Measurements from ENCODE around the gene EXD3. TPM values are rescaled to one million over a fixed set of nuclear protein-coding genes. Genes with fewer than 3 reads are reported as not detected.

EXD3 gene
- total and polyA plus RNA-seq, 4 donors, result 9.4 to 43.5 (median 27.6) TPM

GRCh38 chr9:137366445-137366810, 56.5 kb downstream of the EXD3 start:
- Histone ChIP-seq H3K4me3 (ENCODE audit: low read depth, low read length) (no peak overlapping the region), H3K36me3 (ENCODE audit: control insufficient read depth, insufficient read depth, low read length) (peaks cover 52% of the 10 kb centered on the region), H3K27ac (ENCODE audit: low read depth, low read length) (no peak overlapping the region), H3K9me3 (ENCODE audit: control insufficient read depth, insufficient read depth, low read length) (peaks cover 1% of the 10 kb centered on the region), H3K27me3 (ENCODE audit: control insufficient read depth, insufficient read depth, low read length) (no peaks in the 10 kb centered on the region), H3K4me1 (ENCODE audit: control insufficient read depth, insufficient read depth, low read length) (peaks cover 47% of the 10 kb centered on the region)
- WGBS (ENCODE audit: insufficient coverage), result 74% methylated on average over 17 of the region's 17 CpGs
- DNase-seq (ENCODE audit: low read depth in 4 of 6, low spot score in 6 of 6), result no peak

DNA sequence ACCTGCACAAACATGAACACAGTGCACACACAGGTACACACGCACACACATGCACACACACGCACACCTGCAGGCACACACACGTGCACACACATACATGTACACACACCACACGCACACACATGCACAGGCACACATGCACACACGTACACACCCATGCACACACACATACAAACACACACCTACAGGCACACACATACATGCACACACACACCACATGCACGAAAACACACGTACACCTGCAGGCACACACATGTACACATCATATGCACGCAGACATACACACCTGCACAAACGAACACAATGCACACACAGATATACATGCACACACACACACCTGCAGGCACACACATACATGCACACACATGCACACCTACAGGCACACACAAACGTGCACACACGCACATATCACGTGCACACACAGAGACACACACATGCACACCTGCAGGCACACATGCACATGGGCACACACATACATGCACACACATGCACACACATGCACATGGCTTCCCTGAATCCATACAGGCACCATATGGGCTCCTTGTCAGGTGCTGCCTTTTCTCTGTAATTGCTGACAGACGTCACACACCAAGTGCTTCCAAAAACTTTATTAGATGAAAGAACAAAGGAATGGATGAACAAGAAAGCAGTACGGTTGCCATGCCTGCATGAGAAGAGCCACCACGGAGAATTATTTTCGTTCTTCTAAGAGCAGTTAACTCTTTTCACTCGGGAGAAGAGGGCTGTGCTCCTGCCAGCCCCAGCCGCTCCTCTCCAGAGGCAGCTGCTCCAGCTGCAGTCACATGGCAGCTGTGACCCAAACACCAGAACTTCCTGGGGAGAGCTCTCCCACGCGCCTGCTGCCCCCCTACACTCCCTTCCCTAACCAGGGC, 57.2 kb downstream of the EXD3 start:
- H3K36me3 ChIP-seq (ENCODE audit: control insufficient read depth, insufficient read depth, low read length), result peaks cover 50% of the 10 kb centered on the region
- no peak overlapping the region for H3K27ac ChIP-seq (ENCODE audit: low read depth, low read length)
- 67% methylated on average over 19 of the region's 20 CpGs for WGBS (ENCODE audit: insufficient coverage)
- H3K4me3 ChIP-seq (ENCODE audit: low read depth, low read length), result no peak overlapping the region
- peaks cover 41% of the 10 kb centered on the region for H3K4me1 ChIP-seq (ENCODE audit: control insufficient read depth, insufficient read depth, low read length)
- no peaks in the 10 kb centered on the region for H3K27me3 ChIP-seq (ENCODE audit: control insufficient read depth, insufficient read depth, low read length)
- peak in 2 of 6 donors; percentile 34 to 50 for DNase-seq (ENCODE audit: low read depth in 4 of 6, low spot score in 6 of 6)
- H3K9me3 ChIP-seq (ENCODE audit: control insufficient read depth, insufficient read depth, low read length), result peaks cover 1% of the 10 kb centered on the region

DNA sequence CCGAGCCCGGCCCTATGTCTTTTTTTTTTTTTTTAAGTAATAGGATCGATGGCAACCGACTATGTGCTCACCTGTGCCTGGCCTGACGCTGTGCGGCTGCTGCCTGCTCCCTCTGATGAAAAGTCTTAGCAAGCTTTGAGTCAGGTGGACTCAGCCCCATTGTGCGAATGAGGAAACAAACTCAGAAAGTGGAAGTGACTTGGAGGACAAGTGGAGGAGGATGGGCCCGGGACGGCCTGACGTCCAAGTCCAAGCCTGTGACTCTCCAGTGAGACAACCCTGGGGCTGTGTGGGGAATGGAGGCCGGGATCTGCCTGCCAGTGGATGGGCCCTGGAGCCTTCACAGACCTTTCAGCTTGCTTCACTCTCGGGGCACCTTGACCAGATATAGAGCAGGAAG, 57.9 kb downstream of the EXD3 start:
- Histone ChIP-seq H3K27me3 (ENCODE audit: control insufficient read depth, insufficient read depth, low read length) (no peaks in the 10 kb centered on the region), H3K9me3 (ENCODE audit: control insufficient read depth, insufficient read depth, low read length) (peaks cover 1% of the 10 kb centered on the region), H3K27ac (ENCODE audit: low read depth, low read length) (no peak overlapping the region), H3K4me3 (ENCODE audit: low read depth, low read length) (no peak overlapping the region), H3K4me1 (ENCODE audit: control insufficient read depth, insufficient read depth, low read length) (peaks cover 34% of the 10 kb centered on the region), H3K36me3 (ENCODE audit: control insufficient read depth, insufficient read depth, low read length) (peaks cover 45% of the 10 kb centered on the region)
- DNase-seq (ENCODE audit: low read depth in 4 of 6, low spot score in 6 of 6), result no peak
- WGBS (ENCODE audit: insufficient coverage), result 89% methylated on average over 11 of the region's 12 CpGs

DNA sequence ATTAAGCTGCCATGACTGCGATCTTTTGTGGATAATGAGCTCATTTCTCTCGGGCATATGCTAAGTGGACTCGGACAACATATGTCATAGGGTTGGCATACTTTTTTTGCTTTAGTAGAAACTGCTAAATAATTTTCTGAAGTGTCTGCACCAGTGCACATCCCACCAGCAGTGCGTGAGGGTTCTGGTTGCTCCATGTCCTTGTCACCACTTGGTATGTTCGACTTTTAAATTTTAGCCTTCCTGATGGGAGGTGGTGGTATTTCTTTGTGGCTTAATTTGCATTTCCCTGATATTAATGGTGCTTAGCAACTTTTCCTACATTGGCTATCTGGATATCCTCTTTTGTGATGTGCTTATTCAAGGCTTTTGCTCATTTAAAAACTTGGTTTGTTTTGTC, 63.1 kb downstream of the EXD3 start:
- H3K27ac ChIP-seq (ENCODE audit: low read depth, low read length), result no peak overlapping the region
- H3K36me3 ChIP-seq (ENCODE audit: control insufficient read depth, insufficient read depth, low read length), result peaks cover 20% of the 10 kb centered on the region
- no peaks in the 10 kb centered on the region for H3K4me1 ChIP-seq (ENCODE audit: control insufficient read depth, insufficient read depth, low read length)
- DNase-seq (ENCODE audit: low read depth in 4 of 6, low spot score in 6 of 6), result no peak
- no CpG with 5 or more reads among the region's 5 CpGs for WGBS (ENCODE audit: insufficient coverage)
- peaks cover 1% of the 10 kb centered on the region for H3K9me3 ChIP-seq (ENCODE audit: control insufficient read depth, insufficient read depth, low read length)
- no peaks in the 10 kb centered on the region for H3K27me3 ChIP-seq (ENCODE audit: control insufficient read depth, insufficient read depth, low read length)
- no peak overlapping the region for H3K4me3 ChIP-seq (ENCODE audit: low read depth, low read length)

GRCh38 chr9:137358126-137358525, 64.8 kb downstream of the EXD3 start:
- Histone ChIP-seq H3K36me3 (ENCODE audit: control insufficient read depth, insufficient read depth, low read length) (peaks cover 37% of the 10 kb centered on the region), H3K27me3 (ENCODE audit: control insufficient read depth, insufficient read depth, low read length) (no peaks in the 10 kb centered on the region), H3K27ac (ENCODE audit: low read depth, low read length) (no peak overlapping the region), H3K9me3 (ENCODE audit: control insufficient read depth, insufficient read depth, low read length) (no peaks in the 10 kb centered on the region), H3K4me3 (ENCODE audit: low read depth, low read length) (no peak overlapping the region), H3K4me1 (ENCODE audit: control insufficient read depth, insufficient read depth, low read length) (peaks cover 5% of the 10 kb centered on the region)
- WGBS (ENCODE audit: insufficient coverage), result 97% methylated on average over 9 of the region's 10 CpGs
- DNase-seq (ENCODE audit: low read depth in 4 of 6, low spot score in 6 of 6), result no peak

DNA sequence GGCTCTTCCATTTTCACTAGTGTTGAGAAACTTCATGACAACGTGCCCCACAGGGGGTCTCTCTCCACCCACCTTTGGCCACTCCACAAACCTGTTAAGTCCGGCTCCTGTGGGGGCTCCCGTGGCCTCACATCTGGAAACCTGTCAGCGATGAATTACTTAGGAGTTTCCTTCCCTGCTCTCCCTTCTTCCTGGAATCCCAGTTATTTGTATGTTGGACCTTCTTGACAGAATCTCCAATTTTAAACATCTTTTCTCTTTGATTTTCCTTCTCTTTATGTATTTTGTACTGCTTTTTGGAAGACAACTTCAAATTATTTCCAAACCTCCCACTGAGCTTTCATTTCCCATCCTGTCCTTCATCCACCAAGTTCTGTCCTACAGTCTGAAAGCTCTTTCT, 65.8 kb downstream of the EXD3 start:
- Histone ChIP-seq H3K36me3 (ENCODE audit: control insufficient read depth, insufficient read depth, low read length) (peaks cover 47% of the 10 kb centered on the region), H3K9me3 (ENCODE audit: control insufficient read depth, insufficient read depth, low read length) (no peaks in the 10 kb centered on the region), H3K27me3 (ENCODE audit: control insufficient read depth, insufficient read depth, low read length) (no peaks in the 10 kb centered on the region), H3K4me1 (ENCODE audit: control insufficient read depth, insufficient read depth, low read length) (peaks cover 5% of the 10 kb centered on the region), H3K4me3 (ENCODE audit: low read depth, low read length) (no peak overlapping the region), H3K27ac (ENCODE audit: low read depth, low read length) (no peak overlapping the region)
- WGBS (ENCODE audit: insufficient coverage), result 78% methylated on average over 3 of the region's 4 CpGs
- DNase-seq (ENCODE audit: low read depth in 4 of 6, low spot score in 6 of 6), result no peak

GRCh38 chr9:137355761-137356365, 67.1 kb downstream of the EXD3 start:
- no peaks in the 10 kb centered on the region for H3K27me3 ChIP-seq (ENCODE audit: control insufficient read depth, insufficient read depth, low read length)

DNA sequence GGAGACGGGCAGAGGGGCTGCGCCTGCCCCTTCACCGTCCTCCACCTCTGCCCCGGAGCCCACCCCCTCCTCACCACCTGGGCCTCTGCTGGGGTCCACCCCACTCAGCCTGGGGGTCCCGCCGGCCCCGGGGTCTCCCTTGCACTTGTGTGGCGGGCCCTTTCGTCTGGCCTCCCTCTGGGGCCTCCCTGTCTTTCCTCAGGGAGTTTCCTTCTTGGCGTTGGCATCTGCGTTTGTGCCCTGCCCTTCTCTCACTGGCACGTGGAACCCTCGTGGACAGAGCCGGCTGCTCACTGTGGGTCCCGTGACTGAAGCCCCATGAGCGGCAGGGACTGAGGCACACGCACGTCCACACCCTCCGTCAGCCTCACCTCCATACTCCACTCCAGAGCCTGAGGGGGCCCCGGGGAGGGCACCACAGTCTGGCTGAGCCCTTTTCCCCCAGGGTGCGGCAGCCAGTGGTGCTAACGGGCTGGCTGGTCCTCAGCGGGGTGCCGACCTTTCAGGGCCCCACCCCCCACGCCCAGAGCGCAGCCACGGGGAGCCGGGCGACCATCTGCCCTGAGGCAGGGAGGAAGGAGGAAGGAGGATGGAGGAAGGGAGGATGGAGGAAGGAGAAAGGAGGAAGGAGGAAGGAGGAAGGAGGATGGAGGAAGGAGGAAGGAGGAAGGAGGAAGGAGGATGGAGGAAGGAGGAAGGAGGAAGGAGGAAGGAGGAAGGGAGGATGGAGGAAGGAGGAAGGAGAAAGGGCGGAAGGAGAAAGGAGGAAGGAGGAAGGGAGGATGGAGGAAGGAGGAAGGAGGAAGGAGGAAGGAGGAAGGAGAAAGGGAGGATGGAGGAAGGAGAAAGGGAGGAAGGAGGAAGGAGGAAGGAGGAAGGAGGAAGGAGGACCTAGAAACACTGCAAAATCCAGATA, 67.9 kb downstream of the EXD3 start:
- 96% methylated on average over 16 of the region's 30 CpGs for WGBS (ENCODE audit: insufficient coverage)

More at GRCh38 chr9:137355761-137356365, 67.1 kb downstream of the EXD3 start:
- Histone ChIP-seq H3K36me3 (ENCODE audit: control insufficient read depth, insufficient read depth, low read length) (peaks cover 60% of the 10 kb centered on the region), H3K27ac (ENCODE audit: low read depth, low read length) (no peak overlapping the region), H3K4me3 (ENCODE audit: low read depth, low read length) (no peak overlapping the region), H3K9me3 (ENCODE audit: control insufficient read depth, insufficient read depth, low read length) (no peaks in the 10 kb centered on the region), H3K4me1 (ENCODE audit: control insufficient read depth, insufficient read depth, low read length) (peaks cover 5% of the 10 kb centered on the region)
- DNase-seq (ENCODE audit: low read depth in 4 of 6, low spot score in 6 of 6), result no peak
- 83% methylated on average over 16 of the region's 18 CpGs for WGBS (ENCODE audit: insufficient coverage)

GRCh38 chr9:137354153-137354844, 68.7 kb downstream of the EXD3 start:
- Histone ChIP-seq H3K9me3 (ENCODE audit: control insufficient read depth, insufficient read depth, low read length) (no peaks in the 10 kb centered on the region), H3K27ac (ENCODE audit: low read depth, low read length) (no peak overlapping the region), H3K4me1 (ENCODE audit: control insufficient read depth, insufficient read depth, low read length) (peaks cover 5% of the 10 kb centered on the region), H3K4me3 (ENCODE audit: low read depth, low read length) (no peak overlapping the region), H3K27me3 (ENCODE audit: control insufficient read depth, insufficient read depth, low read length) (no peaks in the 10 kb centered on the region), H3K36me3 (ENCODE audit: control insufficient read depth, insufficient read depth, low read length) (peaks cover 68% of the 10 kb centered on the region)
- no peak for DNase-seq (ENCODE audit: low read depth in 4 of 6, low spot score in 6 of 6)
- 89% methylated on average over 28 of the region's 28 CpGs for WGBS (ENCODE audit: insufficient coverage)

More for the DNA sequence above, 67.9 kb downstream of the EXD3 start:
- H3K9me3 ChIP-seq (ENCODE audit: control insufficient read depth, insufficient read depth, low read length), result no peaks in the 10 kb centered on the region
- no peak overlapping the region for H3K4me3 ChIP-seq (ENCODE audit: low read depth, low read length)
- peaks cover 63% of the 10 kb centered on the region for H3K36me3 ChIP-seq (ENCODE audit: control insufficient read depth, insufficient read depth, low read length)
- no peak overlapping the region for H3K27ac ChIP-seq (ENCODE audit: low read depth, low read length)
- no peaks in the 10 kb centered on the region for H3K27me3 ChIP-seq (ENCODE audit: control insufficient read depth, insufficient read depth, low read length)
- no peak for DNase-seq (ENCODE audit: low read depth in 4 of 6, low spot score in 6 of 6)
- peaks cover 5% of the 10 kb centered on the region for H3K4me1 ChIP-seq (ENCODE audit: control insufficient read depth, insufficient read depth, low read length)
